ENCODE data around the gene LGALSL. TPM values are rescaled to one million over a fixed set of nuclear protein-coding genes. Genes with fewer than 3 reads are reported as not detected.

The LGALSL gene
- polyA plus RNA-seq, 1 of the 3 experiments (the other 2 are of a cell fraction): 6.5 TPM

GRCh38 chr2:64485331-64485730 lies 31.4 kb downstream of the LGALSL start:
- POLR2A ChIA-PET: no interaction called here
- H3K4me2 ChIP-seq: no peak overlapping the region
- H3K9ac ChIP-seq: no peak overlapping the region
- H3K9me2 ChIP-seq: no peaks in the 10 kb centered on the region
- peaks cover 8% of the 10 kb centered on the region for H3F3A ChIP-seq (replicated peaks; ENCODE audit: insufficient read depth)
- H4K20me1 ChIP-seq (ENCODE audit: insufficient read depth): no peaks in the 10 kb centered on the region
- H3K79me2 ChIP-seq (ENCODE audit: insufficient read depth): no peaks in the 10 kb centered on the region
- CTCF ChIA-PET: interaction anchor here (0.9 to 3.0 kb wide), 5 partner anchors 10 to 376 kb away, joined by 3 to 8 read pairs (median 3); no protein-coding TSS in a partner anchor
- no peaks in the 10 kb centered on the region; the same call in 1 of the 2 replicates for H3K27me3 ChIP-seq (ENCODE audit: insufficient read depth)
- H3K4me3 ChIP-seq (ENCODE audit: low read depth in 2 of 2, low read length in 1 of 2): no peak overlapping the region
- no peaks in the 10 kb centered on the region for H3K36me3 ChIP-seq (replicated peaks in 1 of 2; ENCODE audit: control insufficient read depth in 1 of 2, insufficient read depth in 2 of 2, low read length in 1 of 2)
- DNase-seq: no peak
- no peaks in the 10 kb centered on the region for H3K9me3 ChIP-seq
- no peak overlapping the region for H2AFZ ChIP-seq (ENCODE audit: low read depth)
- no peak overlapping the region for H3K27ac ChIP-seq (ENCODE audit: low read depth in 2 of 2, low read length in 1 of 2)
- 50% methylated on average over 4 of the region's 4 CpGs for WGBS (ENCODE audit: low lambda C conversion rate)
- H3K4me1 ChIP-seq (ENCODE audit: control insufficient read depth in 1 of 2, insufficient read depth in 2 of 2, low read depth in 1 of 2, low read length in 1 of 2): peaks cover 10 to 20% of the 10 kb centered on the region in 2 experiments; a peak in 1 of 4 replicates
- TF ChIP-seq, protein P1, sequence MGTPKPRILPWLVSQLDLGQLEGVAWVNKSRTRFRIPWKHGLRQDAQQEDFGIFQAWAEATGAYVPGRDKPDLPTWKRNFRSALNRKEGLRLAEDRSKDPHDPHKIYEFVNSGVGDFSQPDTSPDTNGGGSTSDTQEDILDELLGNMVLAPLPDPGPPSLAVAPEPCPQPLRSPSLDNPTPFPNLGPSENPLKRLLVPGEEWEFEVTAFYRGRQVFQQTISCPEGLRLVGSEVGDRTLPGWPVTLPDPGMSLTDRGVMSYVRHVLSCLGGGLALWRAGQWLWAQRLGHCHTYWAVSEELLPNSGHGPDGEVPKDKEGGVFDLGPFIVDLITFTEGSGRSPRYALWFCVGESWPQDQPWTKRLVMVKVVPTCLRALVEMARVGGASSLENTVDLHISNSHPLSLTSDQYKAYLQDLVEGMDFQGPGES (IDR thresholded peaks at IDR 0.05; ENCODE audit: low read depth, low read length): no peak
- TF ChIP-seq GATA2 (CRISPR knock-in tag; IDR thresholded peaks at IDR 0.05) (no peak), RCOR1 (IDR thresholded peaks at IDR 0.05; ENCODE audit: low read length) (no peak), JUND (IDR thresholded peaks at IDR 0.05) (no peak), POLR2AphosphoS5 (IDR thresholded peaks at IDR 0.05; ENCODE audit: low read depth, low read length) (no peak), RAD21 (IDR thresholded peaks at IDR 0.05; ENCODE audit: low read length) (no peak), YY1 (IDR thresholded peaks at IDR 0.05; ENCODE audit: low read depth) (no peak), TAF1 (IDR thresholded peaks at IDR 0.05; ENCODE audit: borderline replicate concordance, low read depth, low read length) (no peak)
- TF ChIP-seq, protein P2, sequence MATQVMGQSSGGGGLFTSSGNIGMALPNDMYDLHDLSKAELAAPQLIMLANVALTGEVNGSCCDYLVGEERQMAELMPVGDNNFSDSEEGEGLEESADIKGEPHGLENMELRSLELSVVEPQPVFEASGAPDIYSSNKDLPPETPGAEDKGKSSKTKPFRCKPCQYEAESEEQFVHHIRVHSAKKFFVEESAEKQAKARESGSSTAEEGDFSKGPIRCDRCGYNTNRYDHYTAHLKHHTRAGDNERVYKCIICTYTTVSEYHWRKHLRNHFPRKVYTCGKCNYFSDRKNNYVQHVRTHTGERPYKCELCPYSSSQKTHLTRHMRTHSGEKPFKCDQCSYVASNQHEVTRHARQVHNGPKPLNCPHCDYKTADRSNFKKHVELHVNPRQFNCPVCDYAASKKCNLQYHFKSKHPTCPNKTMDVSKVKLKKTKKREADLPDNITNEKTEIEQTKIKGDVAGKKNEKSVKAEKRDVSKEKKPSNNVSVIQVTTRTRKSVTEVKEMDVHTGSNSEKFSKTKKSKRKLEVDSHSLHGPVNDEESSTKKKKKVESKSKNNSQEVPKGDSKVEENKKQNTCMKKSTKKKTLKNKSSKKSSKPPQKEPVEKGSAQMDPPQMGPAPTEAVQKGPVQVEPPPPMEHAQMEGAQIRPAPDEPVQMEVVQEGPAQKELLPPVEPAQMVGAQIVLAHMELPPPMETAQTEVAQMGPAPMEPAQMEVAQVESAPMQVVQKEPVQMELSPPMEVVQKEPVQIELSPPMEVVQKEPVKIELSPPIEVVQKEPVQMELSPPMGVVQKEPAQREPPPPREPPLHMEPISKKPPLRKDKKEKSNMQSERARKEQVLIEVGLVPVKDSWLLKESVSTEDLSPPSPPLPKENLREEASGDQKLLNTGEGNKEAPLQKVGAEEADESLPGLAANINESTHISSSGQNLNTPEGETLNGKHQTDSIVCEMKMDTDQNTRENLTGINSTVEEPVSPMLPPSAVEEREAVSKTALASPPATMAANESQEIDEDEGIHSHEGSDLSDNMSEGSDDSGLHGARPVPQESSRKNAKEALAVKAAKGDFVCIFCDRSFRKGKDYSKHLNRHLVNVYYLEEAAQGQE (IDR thresholded peaks at IDR 0.05; ENCODE audit: low read depth, low read length): no peak

DNA sequence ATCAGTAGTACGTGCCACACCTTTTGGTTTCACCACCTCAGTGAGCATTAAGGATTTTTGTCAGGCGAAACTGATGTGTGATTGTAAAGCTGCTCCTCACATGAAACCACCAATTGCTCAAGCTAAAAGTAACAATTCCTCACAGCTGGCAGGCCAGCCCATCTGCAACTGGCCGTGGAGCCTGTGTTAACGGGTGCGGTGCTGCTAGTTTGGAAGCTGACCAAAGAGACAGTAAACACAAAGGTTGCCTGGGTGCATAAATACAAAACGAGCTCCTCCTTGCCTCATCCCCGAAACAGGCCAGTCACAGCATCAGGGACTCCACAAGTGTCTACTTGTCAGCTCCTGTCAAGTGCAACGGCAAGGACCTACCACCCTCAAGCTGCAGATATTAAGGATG lies 32.0 kb downstream of the LGALSL start:
- H3K27ac ChIP-seq (ENCODE audit: low read depth in 2 of 2, low read length in 1 of 2): no peak overlapping the region
- H3K4me2 ChIP-seq: no peak overlapping the region
- 63% methylated on average over 8 of the region's 8 CpGs for WGBS (ENCODE audit: low lambda C conversion rate)
- no peaks in the 10 kb centered on the region; the same call in 1 of the 2 replicates for H3K27me3 ChIP-seq (ENCODE audit: insufficient read depth)
- CTCF ChIA-PET: interaction anchor here (0.9 to 5.9 kb wide), 4 partner anchors 11 to 435 kb away, joined by 3 to 55 read pairs (median 12); no protein-coding TSS in a partner anchor
- DNase-seq: no peak
- no peak overlapping the region for H2AFZ ChIP-seq (ENCODE audit: low read depth)
- no peaks in the 10 kb centered on the region for H3K79me2 ChIP-seq (ENCODE audit: insufficient read depth)
- H3K9ac ChIP-seq: no peak overlapping the region
- H3K4me1 ChIP-seq (ENCODE audit: control insufficient read depth in 1 of 2, insufficient read depth in 2 of 2, low read depth in 1 of 2, low read length in 1 of 2): peaks cover 10 to 20% of the 10 kb centered on the region in 2 experiments; a peak in 1 of 4 replicates
- POLR2A ChIA-PET: no interaction called here
- no peaks in the 10 kb centered on the region for H3K9me2 ChIP-seq
- peaks cover 8% of the 10 kb centered on the region for H3F3A ChIP-seq (replicated peaks; ENCODE audit: insufficient read depth)
- no peaks in the 10 kb centered on the region for H4K20me1 ChIP-seq (ENCODE audit: insufficient read depth)
- H3K36me3 ChIP-seq (replicated peaks in 1 of 2; ENCODE audit: control insufficient read depth in 1 of 2, insufficient read depth in 2 of 2, low read length in 1 of 2): no peaks in the 10 kb centered on the region
- no peaks in the 10 kb centered on the region for H3K9me3 ChIP-seq
- H3K4me3 ChIP-seq (ENCODE audit: low read depth in 2 of 2, low read length in 1 of 2): no peak overlapping the region
- TF ChIP-seq CTCF (IDR thresholded peaks at IDR 0.05) (no peak), SMC3 (IDR thresholded peaks at IDR 0.05; ENCODE audit: low read depth, low read length) (no peak), TEAD4 (IDR thresholded peaks at IDR 0.05; ENCODE audit: borderline replicate concordance, insufficient read depth) (no peak), NRF1 (IDR thresholded peaks at IDR 0.05; ENCODE audit: low read depth, low read length) (no peak), GABPA (IDR thresholded peaks at IDR 0.05; ENCODE audit: low read depth) (no peak), SIN3A (IDR thresholded peaks at IDR 0.05; ENCODE audit: borderline replicate concordance, low read depth, low read length) (no peak), RCOR1 (IDR thresholded peaks at IDR 0.05; ENCODE audit: low read length) (no peak), YY1 (IDR thresholded peaks at IDR 0.05; ENCODE audit: low read depth) (no peak), NFIC (IDR thresholded peaks at IDR 0.05; ENCODE audit: borderline replicate concordance) (no peak), RAD21 (IDR thresholded peaks at IDR 0.05; ENCODE audit: low read length) (no peak), TAF1 (IDR thresholded peaks at IDR 0.05; ENCODE audit: borderline replicate concordance, low read depth, low read length) (no peak), GATA2 (CRISPR knock-in tag; IDR thresholded peaks at IDR 0.05) (no peak)
- TF ChIP-seq, protein P3, sequence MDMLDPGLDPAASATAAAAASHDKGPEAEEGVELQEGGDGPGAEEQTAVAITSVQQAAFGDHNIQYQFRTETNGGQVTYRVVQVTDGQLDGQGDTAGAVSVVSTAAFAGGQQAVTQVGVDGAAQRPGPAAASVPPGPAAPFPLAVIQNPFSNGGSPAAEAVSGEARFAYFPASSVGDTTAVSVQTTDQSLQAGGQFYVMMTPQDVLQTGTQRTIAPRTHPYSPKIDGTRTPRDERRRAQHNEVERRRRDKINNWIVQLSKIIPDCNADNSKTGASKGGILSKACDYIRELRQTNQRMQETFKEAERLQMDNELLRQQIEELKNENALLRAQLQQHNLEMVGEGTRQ (IDR thresholded peaks at IDR 0.05; ENCODE audit: borderline replicate concordance, low read depth, low read length): no peak
- TF ChIP-seq, protein P4, sequence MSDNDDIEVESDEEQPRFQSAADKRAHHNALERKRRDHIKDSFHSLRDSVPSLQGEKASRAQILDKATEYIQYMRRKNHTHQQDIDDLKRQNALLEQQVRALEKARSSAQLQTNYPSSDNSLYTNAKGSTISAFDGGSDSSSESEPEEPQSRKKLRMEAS (IDR thresholded peaks at IDR 0.05; ENCODE audit: low read depth): no peak
- TF ChIP-seq, protein P5, sequence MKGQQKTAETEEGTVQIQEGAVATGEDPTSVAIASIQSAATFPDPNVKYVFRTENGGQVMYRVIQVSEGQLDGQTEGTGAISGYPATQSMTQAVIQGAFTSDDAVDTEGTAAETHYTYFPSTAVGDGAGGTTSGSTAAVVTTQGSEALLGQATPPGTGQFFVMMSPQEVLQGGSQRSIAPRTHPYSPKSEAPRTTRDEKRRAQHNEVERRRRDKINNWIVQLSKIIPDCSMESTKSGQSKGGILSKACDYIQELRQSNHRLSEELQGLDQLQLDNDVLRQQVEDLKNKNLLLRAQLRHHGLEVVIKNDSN (IDR thresholded peaks at IDR 0.05; ENCODE audit: borderline replicate concordance, low read depth): no peak
